ENCODE measurements around the gene RPS6KB2. TPM values are rescaled to one million over a fixed set of nuclear protein-coding genes. Genes with fewer than 3 reads are reported as not detected.
A peak's percentile ranks its signal among the peaks of the same experiment; 100 is the strongest.

Gene RPS6KB2
- total RNA-seq, 2 donors from 2014 or later: 47.8 to 62.7 TPM

DNA sequence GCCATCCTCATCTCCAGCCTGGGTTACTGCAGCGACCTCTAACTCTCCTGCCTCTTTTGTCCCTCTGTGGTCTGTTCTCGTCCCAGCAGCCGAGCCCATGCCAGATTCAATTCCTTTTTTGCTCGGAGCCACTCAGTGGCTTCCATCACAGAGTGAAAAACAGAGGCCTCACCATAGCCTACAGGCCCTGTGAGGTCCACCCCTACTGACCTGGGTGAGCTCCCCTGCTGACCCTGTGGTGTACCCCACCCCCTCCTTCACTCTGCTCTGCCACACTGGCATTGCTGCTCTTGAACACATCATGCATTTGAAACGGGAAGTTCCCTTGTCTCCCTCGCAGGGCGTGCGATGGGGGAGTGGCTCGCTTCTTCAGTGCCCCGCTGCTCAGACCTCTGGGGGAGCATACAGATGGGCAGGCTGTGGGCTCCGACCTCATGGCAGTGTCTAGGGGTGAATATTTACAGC is 56.6 kb downstream of the RPS6KB2 start:
- H3K36me3 Mint-ChIP-seq (ENCODE audit: low read depth): peaks cover 7% of the 10 kb centered on the region
- peaks cover 57% of the 10 kb centered on the region for H3K4me1 Mint-ChIP-seq

More for the DNA sequence above, 56.6 kb downstream of the RPS6KB2 start:
- DNase-seq: peak in 2 of 3 donors; percentile 44 to 53
- no peaks in the 10 kb centered on the region for H3K27me3 Mint-ChIP-seq
- peak overlapping the region; percentile 99 for H3K27ac Mint-ChIP-seq
- H3K9me3 ChIP-seq (ENCODE audit: control insufficient read depth, low read length, poor library complexity, severe bottlenecking): no peaks in the 10 kb centered on the region
- peak; percentile 30 for ATAC-seq
- peak overlapping the region; percentile 96 for H3K4me3 Mint-ChIP-seq

Other genes with a start within 250 kb of the RPS6KB2 start
- gene GRK2, start 162.0 kb upstream of the RPS6KB2 start, total RNA-seq: 100 to 1,000 TPM; 264 to 276 TPM
- gene ANKRD13D, start 139.2 kb upstream of the RPS6KB2 start, total RNA-seq: 100 to 1,000 TPM; 174 to 220 TPM
- 10 to 100 TPM; 12.8 to 17.8 TPM for gene SSH3, start 125.0 kb upstream of the RPS6KB2 start, total RNA-seq
- gene POLD4, start 74.9 kb upstream of the RPS6KB2 start, total RNA-seq: 10 to 100 TPM; 45.9 to 61.0 TPM
- gene CLCF1, start 54.9 kb upstream of the RPS6KB2 start, total RNA-seq: 1 to 10 TPM; 7.3 to 7.5 TPM
- gene RAD9A, start 36.5 kb upstream of the RPS6KB2 start, total RNA-seq: 10 to 100 TPM; 21.5 to 40.5 TPM
- 100 to 1,000 TPM; 133 to 146 TPM for gene PPP1CA, start 26.6 kb upstream of the RPS6KB2 start, total RNA-seq
- 100 to 1,000 TPM; 251 to 262 TPM for gene TBC1D10C, start 24.4 kb upstream of the RPS6KB2 start, total RNA-seq
- gene CARNS1, start 12.8 kb upstream of the RPS6KB2 start, total RNA-seq: 1 to 10 TPM; 4.5 to 7.5 TPM
- gene PTPRCAP, start 9.2 kb downstream of the RPS6KB2 start, total RNA-seq: 100 to 1,000 TPM; 170 to 184 TPM
- gene CORO1B, start 15.0 kb downstream of the RPS6KB2 start, total RNA-seq: 10 to 100 TPM; 46.1 to 75.4 TPM
- not detected for gene GPR152, start 24.2 kb downstream of the RPS6KB2 start, total RNA-seq
- gene CABP4, start 26.9 kb downstream of the RPS6KB2 start, total RNA-seq: 10 to 100 TPM in 1 of 2 donors, 1 to 10 TPM in 1; 7.5 to 12.1 TPM
- 10 to 100 TPM; 48.7 to 65.6 TPM for gene TMEM134, start 40.8 kb downstream of the RPS6KB2 start, total RNA-seq
- gene AIP, start 54.5 kb downstream of the RPS6KB2 start, total RNA-seq: 100 to 1,000 TPM in 1 of 2 donors, 10 to 100 TPM in 1; 98.3 to 109 TPM
- gene PITPNM1, start 76.9 kb downstream of the RPS6KB2 start, total RNA-seq: 100 to 1,000 TPM; 109 to 121 TPM
- gene CDK2AP2, start 79.7 kb downstream of the RPS6KB2 start, total RNA-seq: 10 to 100 TPM; 33.8 to 45.6 TPM
- not detected for gene CABP2, start 95.0 kb downstream of the RPS6KB2 start, total RNA-seq
- gene GSTP1, start 155.3 kb downstream of the RPS6KB2 start, total RNA-seq: 10 to 100 TPM; 67.8 to 79.7 TPM
- gene NDUFV1, start 178.4 kb downstream of the RPS6KB2 start, total RNA-seq: 100 to 1,000 TPM; 206 to 239 TPM
- gene NUDT8, start 201.4 kb downstream of the RPS6KB2 start, total RNA-seq: 1 to 10 TPM; 1.5 to 3.4 TPM
- not detected for gene TBX10, start 211.3 kb downstream of the RPS6KB2 start, total RNA-seq
- gene ACY3, start 222.2 kb downstream of the RPS6KB2 start, total RNA-seq: under 1 TPM in 1 of 2 donors, not detected in 1; 0.37 TPM
- not detected for gene ALDH3B2, start 246.1 kb downstream of the RPS6KB2 start, total RNA-seq

Data from T-helper 17 cell (primary cell).